Neural cell (in vitro differentiated cells): ENCODE measurements around the gene TPRA1. TPM values are rescaled to one million over a fixed set of nuclear protein-coding genes. Genes with fewer than 3 reads are reported as not detected.

ENCODE experiments used
- H2AFZ ChIP-seq: fragments of 200-600, 300-800 bp; sonication (generic), shearing (Covaris generic); 2 replicates; pipeline ENCODE4 v1.6.0; 2014; ENCODE audit warnings: low read depth, mild to moderate bottlenecking, antibody characterized with exemption, low read length, moderate library complexity
- H3F3A ChIP-seq: fragments of 200-600 bp; shearing (Covaris generic); 2 replicates; pipeline ENCODE4 v1.6.1; 2016; ENCODE audit warnings: mild to moderate bottlenecking, moderate library complexity, mixed read lengths, antibody characterized with exemption, low read length; ENCODE audit not compliant: insufficient read depth, poor library complexity, severe bottlenecking
- H3K27ac ChIP-seq: fragments of 200-600, 300-800 bp; sonication (generic), shearing (Covaris generic); 2 replicates; pipeline ENCODE4 v1.5.1; 2014; ENCODE audit warnings: mild to moderate bottlenecking, low read length, moderate library complexity
- H3K27me3 ChIP-seq: fragments of 300-800, 200-600 bp; sonication (generic), shearing (Covaris generic); 2 replicates; pipeline ENCODE4 v1.6.0; 2014; ENCODE audit warnings: mild to moderate bottlenecking, low read depth, low read length, moderate library complexity; ENCODE audit not compliant: insufficient read depth
- H3K36me3 ChIP-seq: fragments of 300-800, 200-600 bp; sonication (generic), shearing (Covaris generic); 2 replicates; pipeline ENCODE4 v1.5.1; 2014; ENCODE audit warnings: mild to moderate bottlenecking, antibody characterized with exemption, low read length, moderate library complexity; ENCODE audit not compliant: insufficient read depth
- H3K4me2 ChIP-seq: fragments of 300-800, 200-600 bp; sonication (generic), shearing (Covaris generic); 2 replicates; pipeline ENCODE4 v1.6.0; 2014; ENCODE audit warnings: mild to moderate bottlenecking, low read length
- H3K4me3 ChIP-seq: fragments of 300-800, 200-600 bp; sonication (generic), shearing (Covaris generic); 2 replicates; pipeline ENCODE4 v1.5.1; 2014; ENCODE audit warnings: mild to moderate bottlenecking, low read length, moderate library complexity
- H3K79me2 ChIP-seq: fragments of 200-600 bp; shearing (Covaris generic); replicated peaks from 2 replicates; pipeline ENCODE4 v1.6.0; 2014; ENCODE audit warnings: mild to moderate bottlenecking, low read length, moderate library complexity; ENCODE audit not compliant: insufficient read depth
- H3K9ac ChIP-seq: fragments of 300-800, 200-600 bp; sonication (generic), shearing (Covaris generic); 2 replicates; pipeline ENCODE4 v1.6.1; 2016; ENCODE audit warnings: mild to moderate bottlenecking, low read length, mixed read lengths
- H3K9me2 ChIP-seq: fragments of 200-600 bp; shearing (Covaris generic); 2 replicates; pipeline ENCODE4 v1.6.1; 2016; ENCODE audit warnings: mild to moderate bottlenecking, low read length, mixed read lengths; ENCODE audit not compliant: insufficient read depth
- H3K9me3 ChIP-seq: fragments of 200-600, 300-800 bp; sonication (generic), shearing (Covaris generic); 2 replicates; pipeline ENCODE4 v1.6.1; 2016; ENCODE audit warnings: mild to moderate bottlenecking, mixed run types, low read length, moderate library complexity, mixed read lengths
- H4K20me1 ChIP-seq: fragments of 200-600 bp; shearing (Covaris generic); 2 replicates; pipeline ENCODE4 v1.6.1; 2016; ENCODE audit warnings: mild to moderate bottlenecking, mixed run types; ENCODE audit not compliant: insufficient read depth
- CTCF ChIP-seq: fragments of 450-650 bp; IDR thresholded peaks from 2 replicates; pipeline ENCODE4 v1.5.1; 2014; ENCODE audit warnings: antibody characterized with exemption, mild to moderate bottlenecking, moderate library complexity; ENCODE audit not compliant: poor library complexity, severe bottlenecking
- EP300 ChIP-seq: fragments of 450-650 bp; conservative IDR thresholded peaks from 2 replicates; pipeline ENCODE4 v1.6.1; 2014; ENCODE audit warnings: antibody characterized with exemption, mild to moderate bottlenecking, moderate library complexity; ENCODE audit not compliant: poor library complexity, severe bottlenecking
- EZH2 ChIP-seq: fragments of 200-600, 300-800 bp; shearing (Covaris generic), sonication (generic); IDR thresholded peaks from 2 replicates; pipeline ENCODE4 v1.6.1; 2014; ENCODE audit warnings: antibody characterized with exemption, low read length, borderline replicate concordance, mild to moderate bottlenecking; ENCODE audit not compliant: insufficient read depth, poor library complexity, severe bottlenecking
- MXI1 ChIP-seq: fragments of 450-650 bp; conservative IDR thresholded peaks from 2 replicates; pipeline ENCODE4 v1.6.1; 2014; ENCODE audit warnings: antibody characterized with exemption, mild to moderate bottlenecking; ENCODE audit not compliant: poor library complexity, severe bottlenecking
- POLR2AphosphoS5 ChIP-seq: IDR thresholded peaks from 2 replicates; pipeline ENCODE4 v1.6.1; 2012
- RAD21 ChIP-seq: fragments of 450-650 bp; conservative IDR thresholded peaks from 2 replicates; pipeline ENCODE4 v1.6.1; 2014; ENCODE audit warnings: antibody characterized with exemption, mild to moderate bottlenecking, moderate library complexity
- REST ChIP-seq: IDR thresholded peaks from 2 replicates; pipeline ENCODE4 v1.6.1; 2012; ENCODE audit warnings: borderline replicate concordance
- SMC3 ChIP-seq: fragments of 450-650 bp; conservative IDR thresholded peaks from 2 replicates; pipeline ENCODE4 v1.6.1; 2014; ENCODE audit warnings: antibody characterized with exemption, mild to moderate bottlenecking, moderate library complexity; ENCODE audit not compliant: poor library complexity
- TAF1 ChIP-seq: IDR thresholded peaks from 2 replicates; pipeline ENCODE4 v1.6.1; 2012; ENCODE audit warnings: low read depth
- polyA plus RNA-seq: library from polyadenylated mRNA; depleted of rRNA; stranded (reverse); fragments of >200 nt; gene quantifications from 2 replicates; pipeline ENCODE4 v1.2.3, GENCODE V29; 2014

TPRA1 gene
- polyA plus RNA-seq, 1 donor from 2014 or later, result 26.5 TPM

- no peaks in the 10 kb centered on the region for H3K9me2 ChIP-seq
- no peaks in the 10 kb centered on the region for H3K27me3 ChIP-seq
- H3K79me2 ChIP-seq, result peaks cover 15% of the 10 kb centered on the region
- no peak overlapping the region for H3K4me3 ChIP-seq
- H4K20me1 ChIP-seq, result no peaks in the 10 kb centered on the region
- H3K36me3 ChIP-seq, result no peaks in the 10 kb centered on the region
- no peak overlapping the region for H3K4me2 ChIP-seq
- no peak overlapping the region for H3K27ac ChIP-seq
- H2AFZ ChIP-seq, result no peak overlapping the region
- no peaks in the 10 kb centered on the region for H3F3A ChIP-seq
- TF ChIP-seq SMC3, result no peak
- no peak overlapping the region for H3K9ac ChIP-seq
- no peaks in the 10 kb centered on the region for H3K9me3 ChIP-seq
Observed at GRCh38 chr3:127625821-127626220, 35.3 kb upstream of the TPRA1 start.

GRCh38 chr3:127624063-127624462, 33.5 kb upstream of the TPRA1 start:
- H3F3A ChIP-seq, result no peaks in the 10 kb centered on the region
- no peak overlapping the region for H3K9ac ChIP-seq
- H3K36me3 ChIP-seq, result no peaks in the 10 kb centered on the region
- H3K9me2 ChIP-seq, result no peaks in the 10 kb centered on the region
- no peak overlapping the region for H3K27ac ChIP-seq
- H3K79me2 ChIP-seq, result no peaks in the 10 kb centered on the region
- H2AFZ ChIP-seq, result no peak overlapping the region
- H3K4me3 ChIP-seq, result no peak overlapping the region
- H3K27me3 ChIP-seq, result no peaks in the 10 kb centered on the region
- H3K4me2 ChIP-seq, result no peak overlapping the region
- H4K20me1 ChIP-seq, result no peaks in the 10 kb centered on the region
- no peaks in the 10 kb centered on the region for H3K9me3 ChIP-seq
- TF ChIP-seq EZH2 (no peak), POLR2AphosphoS5 (no peak), MXI1 (no peak), CTCF (no peak), EP300 (no peak), SMC3 (no peak), REST (no peak), TAF1 (no peak), RAD21 (no peak)
